GM12873 (cell line): ENCODE measurements around the gene SPOCK3.

ENCODE experiments used
- CTCF ChIP-seq: IDR thresholded peaks from 2 replicates; pipeline ENCODE4 v1.5.1; 2012; ENCODE audit warnings: low read depth, mild to moderate bottlenecking, moderate library complexity, low read length, control low read depth; ENCODE audit not compliant: insufficient read depth; ENCODE audit errors: missing control alignments

Gene SPOCK3

GRCh38 chr4:167101035-167101434, 133.3 kb downstream of the SPOCK3 start:
- TF ChIP-seq CTCF, result no peak

GRCh38 chr4:167100120-167100519, 134.2 kb downstream of the SPOCK3 start:
- no peak for TF ChIP-seq CTCF

GRCh38 chr4:167088115-167088514, 146.2 kb downstream of the SPOCK3 start:
- no peak for TF ChIP-seq CTCF

- TF ChIP-seq CTCF, result no peak
Measured at GRCh38 chr4:167084321-167084720, 150.0 kb downstream of the SPOCK3 start.

GRCh38 chr4:167079762-167080161, 154.5 kb downstream of the SPOCK3 start:
- TF ChIP-seq CTCF, result no peak

- no peak for TF ChIP-seq CTCF
Measured at GRCh38 chr4:167052631-167053091, 181.6 kb downstream of the SPOCK3 start.

GRCh38 chr4:167049257-167049656, 185.0 kb downstream of the SPOCK3 start:
- no peak for TF ChIP-seq CTCF
